OCI-LY7 (cell line): Measurements from ENCODE around the gene GRID1. TPM values are rescaled to one million over a fixed set of nuclear protein-coding genes. Genes with fewer than 3 reads are reported as not detected.

ENCODE experiments used
- BruUV-seq: library from RNA; stranded (reverse); fragments of 400-500 nt; replicated peaks from 2 replicates; lab custom pipeline; 2021; lab: Mats Ljungman, UMichigan
- CTCF ChIA-PET: fragments of 300-600 bp; sonication (Branson Sonifier 250); formaldehyde crosslinking; loops from one replicate; lab custom pipeline; 2022; ENCODE audit warnings: antibody characterized with exemption; ENCODE audit not compliant: unreplicated experiment; lab: Charles Lee
- POLR2A ChIA-PET: fragments of 300-600 bp; sonication (Branson Sonifier 250); formaldehyde crosslinking; loops from one replicate; lab custom pipeline; 2022; ENCODE audit warnings: antibody characterized with exemption; lab: Charles Lee
- DNase-seq: peaks from one replicate; pipeline ENCODE4 v3.0.0-alpha.2; 2015; ENCODE audit warnings: low spot score
- H2AFZ ChIP-seq: fragments of 200-600 bp; sonication (generic), shearing (Covaris generic); 2 replicates; pipeline ENCODE4 v1.6.1; 2014; ENCODE audit warnings: mild to moderate bottlenecking, antibody characterized with exemption, low read length, moderate library complexity
- H3K27ac ChIP-seq: fragments of 200-600 bp; sonication (generic); 2 replicates; pipeline ENCODE4 v1.5.1; 2014; ENCODE audit warnings: mixed run types, low read depth, mild to moderate bottlenecking, moderate library complexity, low read length, inconsistent platforms; ENCODE audit not compliant: poor library complexity, severe bottlenecking
- H3K36me3 ChIP-seq: fragments of 200-600 bp; sonication (generic); 2 replicates; pipeline ENCODE4 v1.6.1; 2014; ENCODE audit warnings: mild to moderate bottlenecking, antibody characterized with exemption, low read length, moderate library complexity, mixed read lengths; ENCODE audit not compliant: insufficient read depth
- H3K4me1 ChIP-seq: fragments of 200-600 bp; sonication (generic); 2 replicates; pipeline ENCODE4 v1.5.1; 2014; ENCODE audit warnings: mild to moderate bottlenecking, low read length; ENCODE audit not compliant: insufficient read depth, poor library complexity, severe bottlenecking
- H3K4me2 ChIP-seq: fragments of 200-600 bp; sonication (generic); 2 replicates; pipeline ENCODE4 v1.6.1; 2014; ENCODE audit warnings: mild to moderate bottlenecking, low read length
- H3K4me3 ChIP-seq: fragments of 200-600 bp; sonication (generic); 2 replicates; pipeline ENCODE4 v1.5.1; 2014; ENCODE audit warnings: mild to moderate bottlenecking, low read depth, low read length; ENCODE audit not compliant: poor library complexity, severe bottlenecking
- H3K79me2 ChIP-seq: fragments of 200-600 bp; sonication (generic); 2 replicates; pipeline ENCODE4 v1.6.1; 2016; ENCODE audit warnings: low read depth, mild to moderate bottlenecking, low read length, moderate library complexity, mixed read lengths; ENCODE audit not compliant: insufficient read depth
- H3K9me2 ChIP-seq: fragments of 200-600 bp; sonication (generic); 2 replicates; pipeline ENCODE4 v1.6.1; 2016; ENCODE audit warnings: mild to moderate bottlenecking, low read length, mixed read lengths; ENCODE audit not compliant: insufficient read depth
- H3K9me3 ChIP-seq: fragments of 200-600 bp; sonication (generic); 2 replicates; pipeline ENCODE4 v1.6.1; 2014; ENCODE audit warnings: mild to moderate bottlenecking, mixed run types, low read length, mixed read lengths
- H4K20me1 ChIP-seq: fragments of 200-600 bp; sonication (generic); 2 replicates; pipeline ENCODE4 v1.6.1; 2014; ENCODE audit warnings: mild to moderate bottlenecking, antibody characterized with exemption, low read length, moderate library complexity, mixed read lengths; ENCODE audit not compliant: insufficient read depth
- EZH2phosphoT487 ChIP-seq: fragments of 200-600 bp; sonication (generic); IDR thresholded peaks from 2 replicates; pipeline ENCODE4 v1.6.1; 2018; ENCODE audit warnings: low read depth, borderline replicate concordance, mild to moderate bottlenecking, mixed run types, antibody characterized with exemption, low read length, moderate library complexity, mixed read lengths
- intact Hi-C: fragments of 100-400 bp; cut with micrococcal nuclease; formaldehyde crosslinking; loops from one replicate; pipeline ENCODE4 v1.10.0; 2022; ENCODE audit not compliant: unreplicated experiment
- total RNA-seq, 2 experiments: library from RNA; depleted of rRNA in 1 of 2; stranded (reverse); fragments of >200 nt in 1 of 2; shearing (Covaris generic) in 1 of 2; gene quantifications; 2 replicates each; pipeline ENCODE4 v1.2.3, GENCODE V29; 2014 to 2022
- TF ChIP-seq, protein P1 (sequence below): fragments of 200-600 bp; sonication (generic); conservative IDR thresholded peaks from 2 replicates; pipeline ENCODE4 v1.5.1; 2014; ENCODE audit warnings: mild to moderate bottlenecking, antibody characterized with exemption, low read length, moderate library complexity, mixed read lengths

Gene GRID1
- total RNA-seq, 2 experiments from 2014 or later: 1.6 to 3.7 TPM

DNA sequence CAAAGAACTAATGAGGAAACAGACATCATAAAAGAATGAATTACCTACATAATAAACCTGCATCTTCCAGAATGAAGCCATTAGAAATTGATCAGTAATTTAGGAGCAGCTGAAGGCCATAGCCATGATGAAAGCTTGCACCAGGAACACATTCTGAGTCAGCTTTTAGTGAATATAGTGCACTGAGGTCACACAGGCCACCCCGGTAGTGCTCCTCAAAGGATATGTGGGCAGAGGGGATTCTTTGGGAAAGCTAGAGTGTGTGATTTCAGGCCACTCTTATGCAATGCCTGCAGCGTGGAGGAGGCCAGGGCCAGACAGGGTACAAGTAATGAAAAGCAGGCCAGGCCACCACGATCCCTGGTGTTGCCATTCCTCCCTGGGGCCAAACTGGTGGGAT is 451.9 kb downstream of the GRID1 start:
- POLR2A ChIA-PET: no interaction called here
- no peak for DNase-seq
- Histone ChIP-seq H2AFZ (no peak overlapping the region), H3K79me2 (no peaks in the 10 kb centered on the region), H3K4me3 (no peak overlapping the region), H3K36me3 (no peaks in the 10 kb centered on the region), H3K4me2 (no peak overlapping the region), H3K9me3 (no peaks in the 10 kb centered on the region), H3K9me2 (no peaks in the 10 kb centered on the region), H3K4me1 (no peaks in the 10 kb centered on the region), H4K20me1 (no peaks in the 10 kb centered on the region), H3K27ac (no peak overlapping the region)
- no TSS peak for BruUV-seq
- intact Hi-C loops: no loop called here
- TF ChIP-seq, protein P1, sequence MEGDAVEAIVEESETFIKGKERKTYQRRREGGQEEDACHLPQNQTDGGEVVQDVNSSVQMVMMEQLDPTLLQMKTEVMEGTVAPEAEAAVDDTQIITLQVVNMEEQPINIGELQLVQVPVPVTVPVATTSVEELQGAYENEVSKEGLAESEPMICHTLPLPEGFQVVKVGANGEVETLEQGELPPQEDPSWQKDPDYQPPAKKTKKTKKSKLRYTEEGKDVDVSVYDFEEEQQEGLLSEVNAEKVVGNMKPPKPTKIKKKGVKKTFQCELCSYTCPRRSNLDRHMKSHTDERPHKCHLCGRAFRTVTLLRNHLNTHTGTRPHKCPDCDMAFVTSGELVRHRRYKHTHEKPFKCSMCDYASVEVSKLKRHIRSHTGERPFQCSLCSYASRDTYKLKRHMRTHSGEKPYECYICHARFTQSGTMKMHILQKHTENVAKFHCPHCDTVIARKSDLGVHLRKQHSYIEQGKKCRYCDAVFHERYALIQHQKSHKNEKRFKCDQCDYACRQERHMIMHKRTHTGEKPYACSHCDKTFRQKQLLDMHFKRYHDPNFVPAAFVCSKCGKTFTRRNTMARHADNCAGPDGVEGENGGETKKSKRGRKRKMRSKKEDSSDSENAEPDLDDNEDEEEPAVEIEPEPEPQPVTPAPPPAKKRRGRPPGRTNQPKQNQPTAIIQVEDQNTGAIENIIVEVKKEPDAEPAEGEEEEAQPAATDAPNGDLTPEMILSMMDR: no peak
- TF ChIP-seq EZH2phosphoT487: no peak
- CTCF ChIA-PET: no interaction called here

DNA sequence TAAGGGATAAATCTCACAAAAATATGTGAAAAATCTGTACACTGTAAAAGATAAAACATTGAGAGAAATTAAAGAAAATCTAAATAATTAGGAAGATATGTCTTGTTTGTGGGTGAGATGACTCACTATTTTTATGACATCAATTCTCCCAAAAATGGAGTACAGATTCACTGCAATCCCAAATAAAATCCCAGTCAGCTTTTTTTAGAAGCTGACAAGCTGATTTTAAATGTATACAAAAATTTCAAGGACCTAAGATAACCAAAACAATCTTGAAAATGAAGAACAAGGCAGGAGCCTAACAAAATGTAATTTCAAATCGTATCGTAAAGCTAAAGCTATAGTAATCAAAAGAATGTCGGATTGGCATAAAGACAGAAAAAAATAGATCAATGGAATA is 458.1 kb downstream of the GRID1 start:
- no peak overlapping the region for H3K27ac ChIP-seq
- no peaks in the 10 kb centered on the region for H3K9me2 ChIP-seq
- H3K4me3 ChIP-seq: no peak overlapping the region
- H3K4me1 ChIP-seq: no peaks in the 10 kb centered on the region
- no peak for DNase-seq
- CTCF ChIA-PET: no interaction called here
- no peak overlapping the region for H3K4me2 ChIP-seq
- TF ChIP-seq, protein P1: no peak
- no peak for TF ChIP-seq EZH2phosphoT487
- H3K79me2 ChIP-seq: no peaks in the 10 kb centered on the region
- H4K20me1 ChIP-seq: no peaks in the 10 kb centered on the region
- no peak overlapping the region for H2AFZ ChIP-seq
- no peaks in the 10 kb centered on the region for H3K36me3 ChIP-seq
- intact Hi-C loops: no loop called here
- POLR2A ChIA-PET: no interaction called here
- BruUV-seq: no TSS peak
- H3K9me3 ChIP-seq: no peaks in the 10 kb centered on the region

DNA sequence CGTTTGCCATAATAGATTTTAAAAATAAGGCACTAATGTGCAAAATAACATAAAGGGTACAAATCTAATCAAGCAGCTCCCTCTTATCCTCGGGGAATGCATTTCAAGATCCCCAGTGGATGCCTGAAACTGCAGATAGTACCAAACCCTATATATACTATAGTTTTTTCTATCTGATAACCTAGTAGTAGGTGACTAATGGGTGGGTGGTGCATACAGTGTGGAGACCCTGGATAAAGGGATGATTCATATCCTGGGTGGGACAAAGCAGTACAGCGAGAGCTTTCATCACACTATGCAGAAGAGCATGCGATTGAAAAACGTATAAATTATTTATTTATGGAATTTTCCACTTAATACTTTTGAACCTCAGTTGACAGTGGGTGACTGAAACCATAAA is 464.5 kb downstream of the GRID1 start:
- DNase-seq: no peak
- Histone ChIP-seq H3K36me3 (no peaks in the 10 kb centered on the region), H3K4me2 (no peak overlapping the region), H3K79me2 (no peaks in the 10 kb centered on the region), H3K4me1 (no peaks in the 10 kb centered on the region), H3K4me3 (no peak overlapping the region), H3K27ac (no peak overlapping the region), H2AFZ (no peak overlapping the region), H3K9me2 (no peaks in the 10 kb centered on the region), H3K9me3 (no peaks in the 10 kb centered on the region), H4K20me1 (no peaks in the 10 kb centered on the region)
- TF ChIP-seq EZH2phosphoT487: no peak
- TF ChIP-seq, protein P1: no peak
- CTCF ChIA-PET: no interaction called here
- BruUV-seq: no TSS peak
- POLR2A ChIA-PET: no interaction called here
- intact Hi-C loops: no loop called here
